HL-60 (cell line): Measurements from ENCODE around the gene HUS1B.

Source experiments
- CTCF ChIP-seq: IDR thresholded peaks from one replicate; pipeline ENCODE4 v1.5.1; 2011; ENCODE audit warnings: low read length, control low read depth, inconsistent platforms; ENCODE audit not compliant: insufficient read depth
- GABPA ChIP-seq: IDR thresholded peaks from 2 replicates; pipeline ENCODE4 v1.6.1; 2012; ENCODE audit warnings: low read depth
- POLR2AphosphoS5 ChIP-seq: IDR thresholded peaks from 2 replicates; pipeline ENCODE4 v1.6.1; 2012; ENCODE audit warnings: low read depth
- REST ChIP-seq: IDR thresholded peaks from 2 replicates; pipeline ENCODE4 v1.6.1; 2012; ENCODE audit warnings: low read depth; ENCODE audit not compliant: insufficient replicate concordance

- no peak for TF ChIP-seq CTCF
- TF ChIP-seq REST: no peak
- TF ChIP-seq POLR2AphosphoS5: no peak
- TF ChIP-seq GABPA: no peak
Measured at GRCh38 chr6:701700-702479, 45.0 kb upstream of the HUS1B start.
